ENCODE results near the gene SCYL1.
A peak's percentile ranks its signal among the peaks of the same experiment; 100 is the strongest.

SCYL1 gene

DNA sequence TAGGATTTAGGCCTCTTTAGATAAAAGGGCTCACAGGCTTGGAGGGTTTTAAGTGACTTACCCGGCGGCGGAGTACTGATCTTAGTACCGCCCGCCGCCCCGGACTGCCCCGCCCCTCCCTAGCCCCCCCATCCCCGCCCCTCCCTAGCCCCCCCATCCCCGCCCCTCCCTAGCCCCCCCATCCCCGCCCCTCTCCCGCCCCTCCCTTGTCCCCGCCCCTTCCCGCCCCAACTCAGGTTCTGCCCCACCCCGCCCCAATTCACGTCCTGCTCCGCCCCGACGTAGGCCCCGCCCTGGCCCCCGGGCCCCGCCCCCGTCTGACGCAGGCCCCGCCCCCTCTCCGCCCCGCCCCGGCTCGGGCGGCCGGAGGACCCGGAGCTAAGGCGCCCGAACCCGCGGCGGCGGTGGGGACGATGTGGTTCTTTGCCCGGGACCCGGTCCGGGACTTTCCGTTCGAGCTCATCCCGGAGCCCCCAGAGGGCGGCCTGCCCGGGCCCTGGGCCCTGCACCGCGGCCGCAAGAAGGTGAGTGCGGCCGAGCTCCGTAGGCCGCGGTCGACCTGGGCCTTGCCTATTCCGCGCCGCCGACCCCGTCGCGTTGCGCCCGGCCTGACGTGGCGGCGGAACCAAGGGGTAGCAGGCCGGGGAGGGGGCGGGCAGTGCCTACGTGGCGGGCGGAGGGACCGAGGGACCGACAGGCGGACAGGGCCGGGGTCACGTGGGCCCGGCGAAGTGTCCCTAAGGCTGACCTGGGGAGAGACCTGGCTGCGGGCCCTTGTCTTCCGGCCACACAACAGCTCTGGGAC, at the start of gene SCYL1:
Gene SCYL1 (plus strand): TSS at position 343 of the 805 bp plus-strand sequence. CDS start 71 bp downstream, at position 414.
- peak; percentile 51 for DNase-seq

DNA sequence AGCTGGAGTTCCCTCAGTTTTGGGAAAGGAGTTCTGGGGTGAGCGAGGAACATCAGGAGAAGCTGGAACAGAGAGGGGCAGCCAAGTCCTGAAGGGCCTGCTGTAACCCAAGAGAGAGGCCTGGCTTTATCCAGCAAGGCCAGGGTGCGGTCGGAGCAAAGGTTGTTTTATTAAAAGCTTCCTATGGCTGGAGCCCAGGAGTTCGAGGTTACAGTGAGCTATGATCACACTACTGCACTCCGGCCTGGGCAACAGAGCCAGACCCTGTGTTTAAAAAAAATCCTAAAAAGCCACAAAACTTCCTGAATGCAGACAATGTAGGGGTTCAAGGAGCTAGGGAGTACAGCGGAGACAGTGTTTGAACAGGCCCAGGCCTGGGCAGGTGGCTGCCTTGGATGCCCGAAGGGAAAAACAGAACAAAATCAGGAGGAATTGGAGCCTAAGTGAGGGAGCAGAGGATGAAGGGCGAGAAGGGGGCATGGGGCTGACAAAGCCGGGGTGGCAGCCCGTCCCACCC, 48.2 kb upstream of the SCYL1 start:
- no peak for DNase-seq

DNA sequence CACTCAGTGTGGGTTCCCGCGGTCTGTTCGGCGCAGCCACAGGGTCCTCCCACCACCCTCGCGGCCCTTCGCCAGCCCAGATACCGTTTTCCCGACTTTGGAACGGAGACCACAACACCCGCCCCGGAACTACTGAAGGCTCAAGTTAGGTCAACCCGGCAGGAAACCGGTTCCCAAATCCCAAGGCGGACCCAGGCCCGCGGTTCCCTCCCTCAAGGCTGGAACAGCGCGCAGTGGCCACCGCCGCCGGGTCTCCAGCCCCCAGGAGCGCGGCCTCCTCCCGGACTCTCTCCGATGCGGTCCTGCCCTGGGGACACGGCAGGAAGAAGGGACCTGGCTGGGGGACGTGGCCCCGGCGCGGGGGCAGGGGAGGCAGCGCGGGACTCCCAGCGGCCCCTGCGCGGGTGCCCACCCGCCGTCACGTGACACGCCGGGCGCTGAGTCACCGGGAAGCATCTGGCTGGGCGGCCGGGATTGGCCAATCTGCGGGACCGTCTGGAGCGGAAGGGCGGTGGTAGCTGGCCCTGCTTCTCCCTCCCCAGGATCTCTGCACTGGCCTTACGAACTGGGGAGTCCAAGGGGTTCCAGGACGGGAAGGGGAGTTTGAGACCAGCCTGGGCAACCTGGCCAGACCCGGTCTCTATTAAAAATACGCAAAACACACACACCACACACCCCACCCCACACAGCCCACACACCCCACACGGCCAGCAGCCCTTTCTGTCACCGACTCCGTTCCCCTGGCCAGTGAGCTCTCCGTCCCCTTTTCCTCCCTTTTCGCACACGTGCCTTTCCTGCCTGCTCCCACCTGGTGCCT, 47.5 kb upstream of the SCYL1 start:
- peak; percentile 92 for DNase-seq

DNA sequence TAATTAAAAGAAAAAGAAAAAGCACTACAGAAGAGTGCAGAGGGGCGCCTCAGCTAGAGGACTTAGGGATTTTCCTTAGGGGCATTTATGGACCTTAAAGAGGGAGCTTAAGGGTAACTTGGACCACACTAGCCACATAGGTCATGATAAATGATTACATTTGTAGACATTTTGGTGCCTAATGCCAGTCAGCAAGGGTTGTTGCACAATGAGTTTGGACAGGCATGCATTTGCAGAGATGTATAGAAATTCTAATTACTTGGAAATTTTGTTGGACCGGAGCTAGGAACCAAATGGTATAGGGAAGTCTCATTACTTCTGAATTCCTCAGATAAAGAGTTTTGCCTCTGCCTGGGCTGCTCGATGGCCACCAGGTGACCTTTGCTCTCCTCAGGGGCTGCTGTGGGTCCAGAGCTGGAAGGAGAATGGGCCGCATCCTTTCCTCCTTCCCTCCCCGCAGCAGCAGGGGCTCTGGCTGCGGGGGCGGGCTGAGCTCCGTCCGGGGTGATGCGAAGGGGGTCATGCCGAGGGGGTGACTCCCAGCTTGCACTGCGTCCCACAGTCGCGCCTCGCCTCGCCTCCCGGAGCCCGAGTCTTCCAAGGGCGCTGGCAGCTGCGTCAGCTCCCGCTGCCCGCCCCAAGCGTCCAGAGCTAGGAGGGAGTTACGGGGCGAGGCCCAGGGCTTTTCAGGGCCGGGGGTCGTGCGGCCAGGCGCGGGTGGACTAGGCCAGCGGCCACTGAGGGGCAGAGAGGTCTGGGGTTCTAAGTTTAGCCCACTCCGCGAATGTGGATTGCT, 46.3 kb upstream of the SCYL1 start:
- no peak for DNase-seq

DNA sequence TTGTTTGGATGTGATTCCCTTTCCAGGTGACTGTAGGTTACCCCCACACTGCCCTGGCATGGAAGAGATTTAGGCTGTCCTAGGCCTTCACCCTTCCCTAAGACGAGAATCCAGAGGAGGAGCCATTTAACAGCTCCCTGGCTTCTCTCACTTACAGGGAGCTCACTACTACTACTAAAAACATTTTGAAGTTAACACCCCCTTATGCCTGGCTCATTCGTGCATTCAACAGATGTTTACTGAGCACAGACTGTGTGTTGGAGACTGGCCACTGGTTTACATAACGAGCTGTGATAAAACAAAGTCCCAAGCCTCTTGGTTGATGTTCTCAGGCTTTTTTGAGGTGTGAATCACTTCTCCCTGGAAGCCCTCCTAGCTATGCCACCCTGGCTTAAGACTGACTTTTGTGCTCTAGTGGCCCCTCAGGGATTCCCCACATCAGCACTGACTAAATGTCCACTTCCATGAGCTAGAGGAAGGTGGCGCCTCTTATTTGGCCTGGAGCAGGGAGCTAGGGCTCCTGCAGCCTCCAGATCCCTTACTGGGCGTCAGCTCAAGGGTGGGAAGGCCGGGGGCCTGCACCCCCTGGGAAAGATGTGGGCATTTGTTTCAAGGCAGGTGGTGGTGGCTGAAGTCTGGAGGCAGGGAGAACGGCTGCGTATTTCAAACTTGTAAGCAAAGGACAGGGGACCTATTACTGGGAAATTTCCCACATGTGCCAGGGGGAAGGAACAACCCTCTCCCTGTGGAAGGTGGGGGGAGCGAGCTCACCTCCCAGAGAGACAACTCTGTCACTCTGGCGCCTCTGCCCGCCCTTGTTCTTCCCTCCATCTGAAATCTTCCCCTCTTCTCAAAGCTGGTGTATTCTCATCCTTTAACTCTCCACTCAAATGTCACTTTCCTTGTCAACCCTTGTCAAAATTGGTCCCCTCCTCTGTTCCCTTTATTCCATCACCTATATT, 45.4 kb upstream of the SCYL1 start:
- no peak for DNase-seq

DNA sequence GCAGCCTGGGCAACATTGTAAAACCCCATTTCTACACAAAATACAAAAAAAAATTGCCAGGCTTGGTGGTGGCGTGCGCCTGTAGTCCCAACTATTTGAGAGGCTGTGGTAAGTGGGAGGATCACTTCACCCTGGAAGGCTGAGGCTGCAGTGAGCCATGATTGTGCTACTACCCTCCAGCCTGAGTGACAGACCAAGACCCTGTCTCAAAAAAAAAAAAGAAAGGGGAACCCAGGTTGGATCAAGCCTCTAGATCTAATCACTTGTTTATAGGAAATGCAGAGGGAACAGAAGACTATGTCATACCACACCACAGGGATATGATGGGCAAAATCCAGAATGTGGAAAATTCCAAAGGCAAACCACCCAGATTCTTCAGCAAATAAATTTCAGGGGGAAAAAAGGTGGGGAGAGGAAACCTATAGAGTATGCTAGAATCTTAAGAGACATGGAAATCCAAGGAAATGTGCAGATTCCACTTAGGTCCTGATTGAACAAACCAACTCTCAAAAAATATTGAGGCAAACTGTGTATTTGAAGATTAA, 42.5 kb upstream of the SCYL1 start:
- no peak for DNase-seq

DNA sequence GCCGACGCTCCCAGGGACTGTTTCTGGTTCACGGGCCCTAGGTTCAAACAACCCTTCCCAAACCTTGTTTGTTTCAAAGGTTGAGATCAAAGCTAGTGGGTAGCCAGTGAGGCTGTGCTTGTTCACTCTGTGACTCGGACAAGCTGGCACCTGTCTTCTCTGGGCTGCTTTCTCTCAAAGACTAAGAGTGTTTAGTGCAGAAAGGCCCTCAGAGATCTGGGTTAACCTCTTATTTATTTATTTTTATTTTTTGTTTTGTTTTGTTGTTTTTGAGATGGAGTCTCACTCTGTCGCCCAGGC, 39.0 kb upstream of the SCYL1 start:
- no peak for DNase-seq

DNA sequence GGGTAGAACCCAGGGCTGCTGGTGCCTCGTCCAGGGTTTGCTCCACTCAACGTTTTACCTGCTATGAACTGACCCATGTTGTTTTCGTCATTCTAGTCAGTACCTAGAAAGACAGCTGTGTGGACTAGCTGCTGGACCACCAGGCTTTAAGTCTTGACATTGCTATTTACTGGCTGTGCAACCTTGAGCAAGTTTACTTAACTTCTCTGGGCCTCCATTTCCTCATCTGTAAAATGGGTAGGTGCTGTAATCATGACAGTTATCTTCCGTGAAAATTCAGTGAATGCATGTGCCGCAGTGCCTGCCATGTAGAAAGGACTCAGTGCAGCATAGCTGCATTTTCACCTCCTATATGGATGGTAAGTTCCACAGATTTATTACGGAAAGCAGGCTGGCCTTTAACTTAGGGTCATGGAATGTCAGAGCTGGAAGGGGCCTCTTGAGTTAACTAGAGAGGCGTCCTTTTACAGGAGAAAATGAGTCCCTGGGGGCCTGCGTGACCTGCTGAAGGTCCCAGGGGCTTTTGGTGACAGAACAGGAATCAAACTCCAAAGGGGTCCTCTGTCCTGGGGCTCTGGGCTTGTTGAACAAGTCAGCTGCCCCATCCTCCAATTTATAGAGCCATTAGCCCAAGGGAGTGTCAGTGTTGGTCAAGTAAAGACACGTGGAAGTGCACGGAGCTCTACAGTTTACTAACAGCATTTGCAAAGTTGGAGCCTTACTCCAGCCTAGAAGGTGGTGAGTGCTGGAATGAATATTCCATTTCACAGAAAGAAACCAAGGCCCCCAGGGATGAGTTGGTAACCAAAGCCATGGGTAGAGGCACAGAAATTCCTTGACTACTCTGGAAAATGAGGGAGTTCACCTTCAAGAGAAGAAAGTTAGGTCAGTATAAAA, 38.1 kb upstream of the SCYL1 start:
- DNase-seq, result no peak

DNA sequence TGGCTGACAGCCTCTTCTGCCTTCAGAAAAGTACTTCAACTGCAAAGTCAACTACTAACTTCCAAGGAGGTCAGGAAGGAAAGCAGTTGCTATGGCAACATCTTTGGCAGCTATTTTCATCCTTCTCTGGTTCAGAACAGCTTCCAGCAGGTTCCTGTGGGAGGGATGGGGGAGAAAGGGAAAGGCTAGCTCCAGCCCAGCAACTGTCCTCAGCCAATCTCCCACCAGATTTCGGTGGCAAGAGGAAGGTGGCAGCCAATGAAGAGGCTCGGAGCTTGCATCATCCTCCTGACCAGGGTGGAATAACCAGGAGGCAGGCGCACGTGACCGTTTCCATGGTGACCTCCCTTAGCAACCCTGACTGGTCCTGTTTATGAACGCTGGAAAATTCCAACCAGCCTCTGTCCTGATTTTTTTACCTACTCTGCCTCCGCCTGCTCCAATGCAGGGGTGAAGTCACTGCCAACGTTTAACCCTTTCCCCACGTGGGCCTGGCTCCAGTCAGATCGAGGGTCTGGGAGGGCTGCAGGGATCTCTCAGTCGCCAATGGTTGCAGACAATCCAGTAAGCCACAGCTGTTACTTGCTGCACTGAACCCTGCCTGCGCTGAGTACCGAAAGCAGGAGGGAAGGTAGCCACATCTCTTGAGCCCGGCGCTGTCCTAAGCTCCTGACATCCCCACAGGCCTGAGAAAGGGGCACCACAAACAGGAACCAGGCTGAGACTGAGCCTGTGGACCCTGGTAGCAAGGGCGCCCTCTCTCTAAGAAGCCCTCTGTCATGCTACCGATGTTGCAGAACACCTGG, 37.2 kb upstream of the SCYL1 start:
- DNase-seq, result peak; percentile 98

DNA sequence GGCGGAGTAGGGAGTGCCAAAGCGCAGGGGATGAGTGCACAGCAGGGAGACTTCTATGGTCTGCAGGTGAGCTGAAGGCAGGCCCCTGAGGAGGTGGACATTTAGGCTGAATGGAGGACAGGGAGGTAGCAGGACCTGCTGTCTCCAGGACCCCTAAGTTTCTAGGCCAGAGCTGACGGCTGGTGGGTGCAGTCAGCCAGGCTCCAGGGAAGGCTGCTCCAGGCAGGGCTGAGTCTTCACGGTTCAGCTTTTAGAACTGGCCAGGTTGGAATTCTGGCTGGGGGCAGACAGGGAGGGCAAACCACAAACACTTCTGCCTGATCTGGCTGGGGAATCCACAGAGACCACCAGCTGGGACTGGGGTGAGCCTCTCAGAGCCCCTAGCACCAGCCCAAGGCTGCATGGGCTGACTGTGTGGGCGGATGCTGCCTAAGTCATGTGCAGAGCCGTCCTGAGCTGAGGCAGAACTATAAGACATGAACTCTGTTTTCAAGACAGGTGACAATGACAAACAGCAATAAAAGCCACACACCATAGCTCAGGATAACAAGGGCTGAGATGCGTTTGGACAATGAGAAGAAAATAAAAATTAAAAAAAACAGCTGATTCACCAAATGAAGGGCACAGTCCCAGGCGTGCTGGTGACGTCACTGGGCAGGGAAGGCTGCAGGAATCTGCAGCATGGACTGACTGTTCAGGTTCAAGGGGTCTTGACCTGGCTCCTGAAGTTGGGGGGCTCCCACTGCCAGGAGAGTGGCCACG, 36.4 kb upstream of the SCYL1 start:
- no peak for DNase-seq

DNA sequence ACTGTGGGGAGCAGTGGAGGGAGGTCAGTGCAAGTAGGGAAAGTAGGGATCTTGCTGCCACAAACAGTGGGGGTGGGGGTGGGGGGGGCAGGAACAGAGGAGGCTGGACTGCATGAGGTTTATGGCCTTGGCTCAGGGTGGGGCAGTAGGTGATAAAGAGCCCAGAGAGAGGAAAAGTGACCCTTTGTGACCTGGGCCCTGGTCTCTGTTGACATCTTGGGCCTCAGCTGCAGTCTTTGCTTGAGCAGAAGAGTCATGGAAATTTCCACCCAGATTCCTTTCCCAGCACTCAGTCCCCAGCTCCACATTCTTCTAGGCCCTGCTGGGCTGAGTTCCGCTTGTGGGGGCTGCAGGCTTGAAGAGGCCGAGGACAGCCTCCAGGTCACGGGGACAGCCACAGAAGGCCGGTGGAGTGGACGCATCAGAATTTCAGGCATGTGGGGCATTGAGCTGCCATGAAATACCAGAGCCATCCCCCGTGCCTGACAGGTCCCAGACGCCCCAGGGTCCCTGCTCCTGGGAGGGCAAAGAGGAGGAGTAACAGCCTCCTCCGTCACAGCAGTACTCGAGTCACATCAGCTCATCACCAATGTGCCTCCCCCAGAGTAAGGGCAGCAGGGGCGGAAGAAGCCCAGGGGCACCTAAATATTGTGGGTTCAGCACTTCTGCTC, 35.7 kb upstream of the SCYL1 start:
- DNase-seq, result no peak

DNA sequence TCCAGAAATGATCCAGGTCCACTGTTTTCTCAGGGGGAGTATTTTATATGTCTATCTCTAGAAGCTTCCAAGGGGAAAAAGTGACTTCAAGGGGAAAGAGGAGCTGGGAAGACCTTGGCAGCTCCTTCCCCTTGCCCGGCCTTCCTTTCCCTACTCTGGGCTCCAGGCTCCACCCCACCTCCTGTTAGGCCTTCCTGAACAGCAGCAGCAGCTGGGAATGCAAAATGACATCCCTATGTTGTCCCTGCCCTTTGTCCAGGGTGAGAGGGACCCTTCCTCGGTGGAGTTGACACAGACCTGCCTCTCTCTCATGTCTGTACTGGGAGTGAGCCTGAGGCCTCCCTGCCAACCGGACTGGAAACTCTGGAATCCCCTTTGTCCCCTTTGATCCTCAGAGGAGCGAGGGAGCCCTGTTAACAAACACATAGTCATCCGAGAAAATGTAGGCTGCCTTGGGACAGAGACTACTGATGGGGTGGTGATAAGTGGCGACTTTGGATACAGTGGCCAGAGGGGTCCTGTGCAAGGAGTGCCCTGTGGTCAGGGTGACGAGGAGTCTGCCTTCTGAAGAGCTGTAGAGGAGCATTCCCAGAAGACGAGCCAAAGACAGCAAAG, 35.1 kb upstream of the SCYL1 start:
- DNase-seq, result no peak

DNA sequence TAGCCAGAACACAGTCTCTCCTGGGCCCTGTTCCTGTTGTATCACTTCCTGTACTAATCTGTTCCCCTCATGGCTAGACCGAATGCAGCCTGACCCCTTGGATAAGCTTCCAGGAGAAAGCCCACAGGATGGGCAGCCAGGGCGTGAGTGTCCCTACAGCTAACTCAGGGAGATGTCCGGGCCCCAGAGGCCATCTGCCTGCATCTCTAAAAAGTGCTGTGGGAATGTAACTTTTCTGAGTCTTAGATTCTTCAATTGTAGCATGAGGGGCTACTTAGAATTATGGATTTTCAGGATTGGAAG, 33.8 kb upstream of the SCYL1 start:
- DNase-seq, result no peak

DNA sequence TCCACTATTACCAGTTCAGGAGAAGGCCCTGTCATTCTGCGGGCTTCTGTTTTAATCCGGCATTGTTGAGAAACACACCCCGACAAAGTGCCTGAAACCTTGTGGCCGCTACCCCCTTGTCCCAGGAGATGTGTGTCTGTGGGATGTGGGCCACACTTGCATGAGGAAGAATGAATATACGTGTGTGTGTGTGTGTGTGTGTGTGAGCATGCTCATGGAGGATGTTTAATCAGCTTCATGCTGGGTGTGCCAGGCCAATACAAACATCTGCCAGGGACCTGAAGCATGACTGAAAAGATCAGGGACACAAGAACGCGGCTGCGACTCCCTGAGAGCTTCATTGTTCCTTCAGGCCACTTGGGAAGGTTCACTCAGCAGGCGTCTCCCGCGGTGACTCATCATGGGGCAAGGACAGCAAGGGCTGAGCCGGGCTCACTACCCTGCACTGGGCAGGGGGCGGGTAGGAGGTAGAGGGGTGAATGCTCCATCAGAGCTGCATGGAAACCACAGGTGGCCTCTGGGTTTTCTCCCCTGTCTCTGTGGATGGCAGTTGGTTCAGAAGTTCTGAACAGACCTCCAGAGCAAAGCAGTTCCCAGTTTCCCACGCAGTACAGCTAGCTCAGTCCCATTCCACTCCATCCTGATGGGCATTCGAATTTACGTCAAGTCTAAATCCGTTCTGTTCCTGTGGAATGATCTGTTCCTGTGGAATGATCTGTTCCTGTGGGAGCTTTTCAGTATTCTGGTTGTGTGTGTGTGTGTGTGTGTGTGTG, 33.1 kb upstream of the SCYL1 start:
- no peak for DNase-seq

DNA sequence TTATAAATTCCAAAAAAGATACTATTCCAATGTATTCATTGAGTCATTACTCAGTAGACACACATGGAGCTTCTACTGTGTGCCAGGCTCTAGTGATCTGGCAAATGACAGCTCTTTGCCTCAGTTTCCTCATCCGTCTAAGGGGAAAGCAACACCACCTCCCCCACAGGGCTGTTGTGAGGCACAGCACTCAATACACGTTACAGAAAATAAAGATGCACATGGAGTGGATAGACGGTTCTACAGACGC, 32.6 kb upstream of the SCYL1 start:
- DNase-seq, result no peak

DNA sequence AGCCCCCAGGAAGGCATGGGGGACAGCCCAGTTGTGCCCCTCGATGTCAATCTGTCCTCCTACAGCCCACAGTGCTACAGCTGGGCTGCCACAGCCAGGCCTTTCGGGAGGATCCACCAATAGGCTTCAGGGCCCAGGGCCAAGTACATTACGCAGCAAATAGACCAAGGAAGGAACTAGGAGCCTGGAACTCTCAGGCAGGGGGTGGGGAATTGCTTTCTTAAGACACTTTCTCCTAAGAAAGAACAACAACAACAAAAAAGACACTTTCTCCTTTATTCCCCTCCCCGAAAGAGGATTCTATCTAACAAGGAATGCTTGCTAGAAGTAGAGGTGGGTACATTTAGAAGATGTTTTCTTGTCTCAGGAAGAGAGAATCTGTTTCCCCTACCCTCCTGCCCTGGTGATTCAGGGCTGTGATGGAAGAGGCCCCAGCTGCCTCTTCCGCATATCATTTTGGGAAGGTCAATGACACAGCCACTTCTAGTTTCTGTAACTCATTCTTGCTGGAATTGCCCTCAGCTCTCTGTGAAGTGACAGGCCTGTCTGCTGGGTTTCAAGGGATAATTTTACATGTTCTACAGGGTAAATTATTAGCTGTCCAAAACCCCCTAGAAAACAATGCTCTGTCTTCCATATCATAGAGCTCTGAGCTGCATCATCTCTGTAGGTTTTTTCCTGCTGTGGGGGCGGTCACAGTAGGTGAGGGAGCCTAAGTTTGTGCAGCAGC, 32.1 kb upstream of the SCYL1 start:
- DNase-seq, result peak; percentile 70
